Spinal cord (tissue), 10 donors: ENCODE measurements around the gene ADAM21. TPM values are rescaled to one million over a fixed set of nuclear protein-coding genes. Genes with fewer than 3 reads are reported as not detected.
"Not testable (repeated sequence)": the region's sequence is repeated elsewhere in the genome, so short reads cannot be mapped to it uniquely, and the experiment has no call there.

ENCODE experiments used
- DNase-seq, 6 donors: peaks; one replicate each; pipeline versions ENCODE4 v3.0.0 to v3.0.0-alpha.2; 2013 to 2015; ENCODE audit warnings: low spot score in 6 of 6, low read depth in 4 of 6
- H3K27ac ChIP-seq: one replicate; pipeline ENCODE4 v1.5.1; 2013; ENCODE audit warnings: low read depth, low read length, control low read depth
- H3K27me3 ChIP-seq: one replicate; pipeline ENCODE4 v1.6.1; 2013; ENCODE audit warnings: low read length; ENCODE audit not compliant: control insufficient read depth, insufficient read depth
- H3K36me3 ChIP-seq: one replicate; pipeline ENCODE4 v1.6.1; 2013; ENCODE audit warnings: low read length; ENCODE audit not compliant: control insufficient read depth, insufficient read depth
- H3K4me1 ChIP-seq: one replicate; pipeline ENCODE4 v1.6.1; 2013; ENCODE audit warnings: low read length; ENCODE audit not compliant: control insufficient read depth, insufficient read depth
- H3K4me3 ChIP-seq: one replicate; pipeline ENCODE4 v1.5.1; 2013; ENCODE audit warnings: low read depth, low read length, control low read depth
- H3K9me3 ChIP-seq: one replicate; pipeline ENCODE4 v1.6.1; 2013; ENCODE audit warnings: low read length; ENCODE audit not compliant: control insufficient read depth, insufficient read depth
- WGBS: methylation state at CpG from one replicate; pipeline ENCODE4 v1.1.5; 2013; ENCODE audit warnings: missing lambda C conversion rate; ENCODE audit not compliant: insufficient coverage; 5-methylcytosine and 5-hydroxymethylcytosine counted together
- polyA plus RNA-seq, 2 donors: library from polyadenylated mRNA; unstranded; fragments of 120-200 nt; gene quantifications; one replicate each; pipeline ENCODE4 v1.2.1, GENCODE V29; 2013; ENCODE audit not compliant: insufficient read length in 2 of 2
- small RNA-seq: library from RNA; depleted of rRNA; stranded (forward); fragments of <200 nt; gene quantifications from one replicate; pipeline ENCODE3, GENCODE V24; 2014; ENCODE audit warnings: low replicate concordance
- total RNA-seq, 2 donors: library from RNA; depleted of rRNA in 1 of 2; stranded (reverse); fragments of 120-200 nt in 1 of 2; fragments of >200 nt in 1 of 2; gene quantifications; one replicate each; pipeline versions ENCODE4 v1.2.3 to v1.2.4, GENCODE V29; 2013 to 2014
- donor health status: healthy.

The ADAM21 gene
- total and polyA plus RNA-seq, 4 donors = 0.30 to 0.69 (median 0.51) TPM

GRCh38 chr14:70473825-70474224 is 21.9 kb downstream of the ADAM21 start:
- no peaks in the 10 kb centered on the region for H3K27me3 ChIP-seq
- H3K9me3 ChIP-seq = no peaks in the 10 kb centered on the region
- no peak for DNase-seq
- WGBS = 80% methylated on average over 1 of the region's 2 CpGs
- H3K4me3 ChIP-seq = no peak overlapping the region
- H3K4me1 ChIP-seq = no peaks in the 10 kb centered on the region
- H3K36me3 ChIP-seq = no peaks in the 10 kb centered on the region
- no peak overlapping the region for H3K27ac ChIP-seq

- DNase-seq, H3K4me3 ChIP-seq, H3K27ac ChIP-seq, H3K9me3 ChIP-seq, H3K27me3 ChIP-seq, H3K4me1 ChIP-seq, H3K36me3 ChIP-seq: not testable (repeated sequence)
- WGBS = 95% methylated on average over 6 of the region's 13 CpGs
Measured at GRCh38 chr14:70475459-70475858, 23.5 kb downstream of the ADAM21 start.

- not testable (repeated sequence) for H3K27me3 ChIP-seq, H3K27ac ChIP-seq, H3K4me1 ChIP-seq, H3K9me3 ChIP-seq, DNase-seq, H3K4me3 ChIP-seq, H3K36me3 ChIP-seq
- WGBS = 89% methylated on average over 31 of the region's 57 CpGs
Measured at GRCh38 chr14:70477356-70478105, 25.6 kb downstream of the ADAM21 start.

- Histone ChIP-seq H3K27me3 (no peaks in the 10 kb centered on the region), H3K36me3 (no peaks in the 10 kb centered on the region), H3K27ac (no peak overlapping the region), H3K4me3 (no peak overlapping the region), H3K4me1 (no peaks in the 10 kb centered on the region), H3K9me3 (peaks cover 22% of the 10 kb centered on the region)
- WGBS = no CpG with 5 or more reads among the region's 3 CpGs
- no peak for DNase-seq
Measured at GRCh38 chr14:70489579-70490200, 37.7 kb downstream of the ADAM21 start.

GRCh38 chr14:70498191-70498590 is 46.2 kb downstream of the ADAM21 start:
- H3K4me3 ChIP-seq = no peak overlapping the region
- no peak overlapping the region for H3K27ac ChIP-seq
- H3K36me3 ChIP-seq = no peaks in the 10 kb centered on the region
- no peaks in the 10 kb centered on the region for H3K4me1 ChIP-seq
- H3K27me3 ChIP-seq = no peaks in the 10 kb centered on the region
- peaks cover 11% of the 10 kb centered on the region for H3K9me3 ChIP-seq
- DNase-seq = no peak

Small RNAs within 50 kb of the gene (small RNA-seq; reads per million reads assigned to genes)
- gene RNU6-659P = not detected

Other genes starting within 250 kb of the ADAM21 start
- gene COX16, start 92.5 kb upstream of the ADAM21 start, total RNA-seq = 10 to 100 TPM; 58.6 to 63.0 TPM
- gene COX16, start 92.5 kb upstream of the ADAM21 start, polyA plus RNA-seq = 10 to 100 TPM; 71.1 to 78.2 TPM
- gene SYNJ2BP, start 35.1 kb upstream of the ADAM21 start, total RNA-seq = 10 to 100 TPM; 34.4 to 35.6 TPM
- 10 to 100 TPM; 19.2 to 25.4 TPM for gene SYNJ2BP, start 35.1 kb upstream of the ADAM21 start, polyA plus RNA-seq
- gene ADAM20, start 82.8 kb downstream of the ADAM21 start, total RNA-seq = 1 to 10 TPM; 1.7 to 4.0 TPM
- under 1 TPM; 0.21 to 0.32 TPM for gene ADAM20, start 82.8 kb downstream of the ADAM21 start, polyA plus RNA-seq
- 10 to 100 TPM; 43.9 to 57.1 TPM for gene MED6, start 148.5 kb downstream of the ADAM21 start, total RNA-seq
- 10 to 100 TPM; 29.4 to 30.3 TPM for gene MED6, start 148.5 kb downstream of the ADAM21 start, polyA plus RNA-seq
- gene TTC9, start 189.7 kb downstream of the ADAM21 start, total RNA-seq = 10 to 100 TPM; 10.0 to 15.8 TPM
- 10 to 100 TPM; 34.4 to 41.1 TPM for gene TTC9, start 189.7 kb downstream of the ADAM21 start, polyA plus RNA-seq